ENCODE measurements around the gene SATB1. TPM values are rescaled to one million over a fixed set of nuclear protein-coding genes. Genes with fewer than 3 reads are reported as not detected.

The SATB1 gene
- total and polyA plus RNA-seq, 2 of the 4 experiments (the other 2 are of a cell fraction) = 7.5 to 10.7 TPM

DNA sequence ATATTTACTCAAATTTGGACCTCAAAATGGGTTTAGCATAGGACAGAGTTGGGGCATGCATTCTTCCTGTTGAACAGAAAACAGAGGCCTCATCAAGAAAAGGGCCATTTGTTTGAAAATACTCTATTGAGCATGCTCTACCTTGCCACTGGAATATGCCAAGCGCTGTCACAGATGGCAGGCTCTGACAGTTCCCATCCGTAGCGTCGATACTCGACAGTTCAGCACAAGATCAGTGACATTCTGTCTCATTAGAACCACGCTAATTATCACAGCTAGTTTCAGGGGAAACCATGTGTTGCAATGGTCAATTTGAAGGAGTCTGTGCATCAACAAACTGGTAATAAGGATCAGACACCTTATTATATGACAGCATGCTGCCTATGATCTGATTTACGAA, 54.5 kb downstream of the SATB1 start:
- H3K9me3 ChIP-seq (ENCODE audit: control insufficient read depth, insufficient read depth, low read length) = no peaks in the 10 kb centered on the region
- no peaks in the 10 kb centered on the region for H3K4me1 ChIP-seq (ENCODE audit: control insufficient read depth, insufficient read depth, low read length)
- no peak overlapping the region for H3K18ac ChIP-seq (ENCODE audit: low read depth, low read length)
- in situ Hi-C loops (cut with MboI; ENCODE audit: low sequenced_read_pairs) = no loop called here
- dilution Hi-C loops (cut with HindIII; ENCODE audit: low sequenced_read_pairs, unreplicated experiment) = no loop called here
- H3K27ac ChIP-seq (ENCODE audit: insufficient read depth, low read length) = no peak overlapping the region
- H2AK5ac ChIP-seq (ENCODE audit: low read depth, low read length) = no peak overlapping the region
- H3K23ac ChIP-seq (ENCODE audit: low read depth, low read length) = no peak overlapping the region
- no CpG with 5 or more reads among the region's 7 CpGs for WGBS, 2 experiments (ENCODE audit: extremely low coverage in 2 of 2, insufficient read length in 1 of 2)
- H3K36me3 ChIP-seq (ENCODE audit: control insufficient read depth, insufficient read depth, low read length) = no peaks in the 10 kb centered on the region
- H3K56ac ChIP-seq (ENCODE audit: extremely low read depth, insufficient read depth, low read length) = no peak overlapping the region
- H3K9me1 ChIP-seq (ENCODE audit: insufficient read depth, low read length) = no peaks in the 10 kb centered on the region
- DNase-seq (no peak), ATAC-seq (ENCODE audit: low read depth) (no peak)
- no peak overlapping the region for H2AK9ac ChIP-seq (replicated peaks; ENCODE audit: low read depth, low read length, poor library complexity)
- intact Hi-C loops (cut with micrococcal nuclease) = no loop called here
- H3K4ac ChIP-seq (ENCODE audit: low read depth, low read length) = no peak overlapping the region
- H3K4me3 ChIP-seq (ENCODE audit: insufficient read depth, low read depth, low read length) = no peak overlapping the region
- BruUV-seq (replicated peaks) = no TSS peak
- no peak overlapping the region for H2BK15ac ChIP-seq (ENCODE audit: low read depth, low read length)
- H2AFZ ChIP-seq (replicated peaks; ENCODE audit: low read length, poor library complexity) = no peak overlapping the region
- H2BK5ac ChIP-seq (ENCODE audit: low read depth, low read length, poor library complexity, severe bottlenecking) = no peak overlapping the region
- H2BK120ac ChIP-seq (ENCODE audit: low read depth, low read length) = no peak overlapping the region
- ChIA-PET CTCF (no interaction called here), POLR2A (ENCODE audit: unreplicated experiment) (no interaction called here)
- no peak overlapping the region for H3K4me2 ChIP-seq (ENCODE audit: low read depth, low read length)
- no peak overlapping the region for H2BK20ac ChIP-seq (ENCODE audit: low read depth, low read length)
- TF ChIP-seq, protein P1, sequence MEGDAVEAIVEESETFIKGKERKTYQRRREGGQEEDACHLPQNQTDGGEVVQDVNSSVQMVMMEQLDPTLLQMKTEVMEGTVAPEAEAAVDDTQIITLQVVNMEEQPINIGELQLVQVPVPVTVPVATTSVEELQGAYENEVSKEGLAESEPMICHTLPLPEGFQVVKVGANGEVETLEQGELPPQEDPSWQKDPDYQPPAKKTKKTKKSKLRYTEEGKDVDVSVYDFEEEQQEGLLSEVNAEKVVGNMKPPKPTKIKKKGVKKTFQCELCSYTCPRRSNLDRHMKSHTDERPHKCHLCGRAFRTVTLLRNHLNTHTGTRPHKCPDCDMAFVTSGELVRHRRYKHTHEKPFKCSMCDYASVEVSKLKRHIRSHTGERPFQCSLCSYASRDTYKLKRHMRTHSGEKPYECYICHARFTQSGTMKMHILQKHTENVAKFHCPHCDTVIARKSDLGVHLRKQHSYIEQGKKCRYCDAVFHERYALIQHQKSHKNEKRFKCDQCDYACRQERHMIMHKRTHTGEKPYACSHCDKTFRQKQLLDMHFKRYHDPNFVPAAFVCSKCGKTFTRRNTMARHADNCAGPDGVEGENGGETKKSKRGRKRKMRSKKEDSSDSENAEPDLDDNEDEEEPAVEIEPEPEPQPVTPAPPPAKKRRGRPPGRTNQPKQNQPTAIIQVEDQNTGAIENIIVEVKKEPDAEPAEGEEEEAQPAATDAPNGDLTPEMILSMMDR (conservative IDR thresholded peaks at IDR 0.05; ENCODE audit: low read depth, low read length) = no peak
- TF ChIP-seq RAD21 (IDR thresholded peaks at IDR 0.05; ENCODE audit: low read length) (no peak), POLR2A (IDR thresholded peaks at IDR 0.05; ENCODE audit: low read depth, low read length) (no peak), NFE2L2 (IDR thresholded peaks at IDR 0.05; ENCODE audit: low read depth, low read length) (no peak), MXI1 (IDR thresholded peaks at IDR 0.05; ENCODE audit: borderline replicate concordance, low read depth, low read length) (no peak), MAZ (IDR thresholded peaks at IDR 0.05; ENCODE audit: borderline replicate concordance, low read depth, low read length) (no peak), SMC3 (IDR thresholded peaks at IDR 0.05; ENCODE audit: low read depth, low read length) (no peak), RFX5 (IDR thresholded peaks at IDR 0.05; ENCODE audit: low read depth, low read length) (no peak)
- TF ChIP-seq, protein P2, sequence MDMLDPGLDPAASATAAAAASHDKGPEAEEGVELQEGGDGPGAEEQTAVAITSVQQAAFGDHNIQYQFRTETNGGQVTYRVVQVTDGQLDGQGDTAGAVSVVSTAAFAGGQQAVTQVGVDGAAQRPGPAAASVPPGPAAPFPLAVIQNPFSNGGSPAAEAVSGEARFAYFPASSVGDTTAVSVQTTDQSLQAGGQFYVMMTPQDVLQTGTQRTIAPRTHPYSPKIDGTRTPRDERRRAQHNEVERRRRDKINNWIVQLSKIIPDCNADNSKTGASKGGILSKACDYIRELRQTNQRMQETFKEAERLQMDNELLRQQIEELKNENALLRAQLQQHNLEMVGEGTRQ (IDR thresholded peaks at IDR 0.05; ENCODE audit: low read depth, low read length) = no peak
- no peaks in the 10 kb centered on the region for H3K79me1 ChIP-seq (ENCODE audit: low read depth in 1 of 2, low read length in 2 of 2)
- no peaks in the 10 kb centered on the region for H4K20me1 ChIP-seq (ENCODE audit: insufficient read depth, low read length)
- no peak overlapping the region for H4K91ac ChIP-seq (ENCODE audit: insufficient read depth, low read depth, low read length)
- no peak overlapping the region for H4K5ac ChIP-seq (ENCODE audit: low read depth, low read length)
- no peak overlapping the region for H3K9ac ChIP-seq (ENCODE audit: low read depth, low read length)
- H3K27me3 ChIP-seq (ENCODE audit: control insufficient read depth, insufficient read depth, low read length) = no peaks in the 10 kb centered on the region
- no peak overlapping the region for H4K8ac ChIP-seq (ENCODE audit: low read depth in 2 of 2, low read length in 2 of 2)
- no peak overlapping the region for H3K14ac ChIP-seq (replicated peaks; ENCODE audit: low read depth, low read length)

All from IMR-90 (cell line).